NB4 (cell line): ENCODE measurements around the gene ENOX1.

Source experiments
- POLR2A ChIP-seq: IDR thresholded peaks from 2 replicates; pipeline ENCODE4 v1.6.1; 2011; ENCODE audit warnings: mild to moderate bottlenecking; ENCODE audit not compliant: insufficient read length; ENCODE audit errors: extremely low read depth
- TF ChIP-seq, protein P1 (sequence below): IDR thresholded peaks from one replicate; pipeline ENCODE4 v1.5.1; 2012; ENCODE audit warnings: low read depth, low read length

DNA sequence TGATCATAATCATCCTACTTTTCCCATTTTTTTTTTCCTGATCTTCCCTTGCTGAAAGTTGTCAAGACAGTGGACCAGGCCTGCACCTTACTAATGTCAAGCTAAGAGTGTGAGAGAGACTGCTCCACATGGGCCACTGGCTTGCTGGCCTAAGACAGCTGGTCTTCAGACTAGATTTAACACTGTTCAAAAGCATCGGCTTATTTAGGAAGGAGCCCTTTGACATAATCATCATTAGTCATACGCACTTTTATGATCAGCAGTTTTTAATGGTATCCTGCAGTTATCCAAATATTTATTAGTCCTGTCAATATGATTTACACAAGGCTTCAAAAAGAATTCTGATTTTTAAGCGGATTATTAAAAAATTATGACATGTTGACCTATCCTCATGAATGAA is 492.8 kb downstream of the ENOX1 start:
- TF ChIP-seq, protein P1, sequence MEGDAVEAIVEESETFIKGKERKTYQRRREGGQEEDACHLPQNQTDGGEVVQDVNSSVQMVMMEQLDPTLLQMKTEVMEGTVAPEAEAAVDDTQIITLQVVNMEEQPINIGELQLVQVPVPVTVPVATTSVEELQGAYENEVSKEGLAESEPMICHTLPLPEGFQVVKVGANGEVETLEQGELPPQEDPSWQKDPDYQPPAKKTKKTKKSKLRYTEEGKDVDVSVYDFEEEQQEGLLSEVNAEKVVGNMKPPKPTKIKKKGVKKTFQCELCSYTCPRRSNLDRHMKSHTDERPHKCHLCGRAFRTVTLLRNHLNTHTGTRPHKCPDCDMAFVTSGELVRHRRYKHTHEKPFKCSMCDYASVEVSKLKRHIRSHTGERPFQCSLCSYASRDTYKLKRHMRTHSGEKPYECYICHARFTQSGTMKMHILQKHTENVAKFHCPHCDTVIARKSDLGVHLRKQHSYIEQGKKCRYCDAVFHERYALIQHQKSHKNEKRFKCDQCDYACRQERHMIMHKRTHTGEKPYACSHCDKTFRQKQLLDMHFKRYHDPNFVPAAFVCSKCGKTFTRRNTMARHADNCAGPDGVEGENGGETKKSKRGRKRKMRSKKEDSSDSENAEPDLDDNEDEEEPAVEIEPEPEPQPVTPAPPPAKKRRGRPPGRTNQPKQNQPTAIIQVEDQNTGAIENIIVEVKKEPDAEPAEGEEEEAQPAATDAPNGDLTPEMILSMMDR = no peak
- TF ChIP-seq POLR2A = no peak
